ENCODE data around the gene MICAL2. TPM values are rescaled to one million over a fixed set of nuclear protein-coding genes. Genes with fewer than 3 reads are reported as not detected.

MICAL2 gene
- total and polyA plus RNA-seq, 2 donors (not counting 1 experiment from before 2014, with no cell fraction given): 0.32 to 0.40 TPM

DNA sequence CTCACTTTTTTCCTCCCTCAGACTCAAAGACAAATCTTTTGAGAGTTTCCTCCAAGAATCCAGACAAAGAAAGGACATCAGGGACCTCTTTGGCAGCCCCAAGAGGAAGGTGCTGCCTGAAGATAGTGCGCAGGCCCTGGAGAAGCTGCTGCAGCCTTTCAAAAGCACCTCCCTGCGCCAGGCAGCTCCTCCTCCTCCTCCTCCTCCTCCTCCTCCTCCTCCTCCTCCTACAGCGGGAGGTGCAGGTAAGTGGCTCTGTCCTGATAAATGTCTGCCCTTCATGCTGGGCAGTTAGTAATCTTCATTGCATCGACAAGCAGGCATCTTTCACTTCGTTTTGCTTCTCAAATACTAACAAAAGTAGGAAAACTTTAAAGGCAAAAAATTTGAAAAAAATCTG is 184.2 kb downstream of the MICAL2 start:
- CTCF ChIA-PET: interaction anchor here (1.0 kb wide), 1 partner anchor 13 kb away, joined by 5 read pairs; no protein-coding TSS in a partner anchor
- no peak overlapping the region for H3K4me3 Mint-ChIP-seq
- DNase-seq: no peak
- no peak overlapping the region for H3K9ac ChIP-seq (ENCODE audit: low read length)
- peaks cover 0 to 3% (median 0%) of the 10 kb centered on the region in 4 experiments for H3K27me3 ChIP-seq (replicated peaks in 1 of 4; ENCODE audit: control extremely low read depth in 1 of 4, control insufficient read depth in 3 of 4, insufficient read depth in 4 of 4, low read length in 3 of 4)
- H3K27ac Mint-ChIP-seq: no peak overlapping the region
- peaks cover 4% of the 10 kb centered on the region for H3K27me3 Mint-ChIP-seq
- no peaks in the 10 kb centered on the region for H3K36me3 ChIP-seq (replicated peaks in 1 of 2; ENCODE audit: control extremely low read depth in 1 of 2, control insufficient read depth in 1 of 2, extremely low read depth in 1 of 2, insufficient read depth in 2 of 2, low read length in 1 of 2)
- TF ChIP-seq CTCF (IDR thresholded peaks at IDR 0.05) (no peak), EZH2 (IDR thresholded peaks at IDR 0.05; ENCODE audit: borderline replicate concordance, insufficient read depth, low read depth, low read length, poor library complexity, severe bottlenecking) (no peak)
- H3K4me2 ChIP-seq (replicated peaks; ENCODE audit: low read depth, low read length, poor library complexity, severe bottlenecking): no peak overlapping the region
- H3K4me3 ChIP-seq (ENCODE audit: control extremely low read depth in 1 of 5, extremely low read depth in 1 of 5, insufficient read depth in 1 of 5, low read depth in 2 of 5, low read length in 4 of 5): no peak overlapping the region
- peaks cover 2 to 4% (median 3%) of the 10 kb centered on the region in 3 donors for H3K9me3 ChIP-seq (ENCODE audit: control extremely low read depth in 1 of 3, control insufficient read depth in 2 of 3, insufficient read depth in 1 of 3, low read length in 2 of 3)
- POLR2A ChIA-PET: no interaction called here
- H3K4me1 ChIP-seq (ENCODE audit: control insufficient read depth in 2 of 2, insufficient read depth in 2 of 2, low read length in 2 of 2): peaks cover 5 to 10% of the 10 kb centered on the region in 2 donors
- no CpG with 5 or more reads among the region's 5 CpGs for WGBS (ENCODE audit: insufficient coverage)
- H3K79me2 ChIP-seq (ENCODE audit: control insufficient read depth, insufficient read depth, low read length): no peaks in the 10 kb centered on the region
- H3K27ac ChIP-seq (ENCODE audit: low read length in 2 of 2): no peak overlapping the region
- H4K20me1 ChIP-seq (ENCODE audit: control insufficient read depth, insufficient read depth, low read length, poor library complexity, severe bottlenecking): no peaks in the 10 kb centered on the region
- peaks cover 11% of the 10 kb centered on the region for H3K4me1 Mint-ChIP-seq
- H3K9me3 Mint-ChIP-seq (ENCODE audit: insufficient read depth): peaks cover 8% of the 10 kb centered on the region
- ATAC-seq (ENCODE audit: low read depth): no peak
- intact Hi-C loops (cut with micrococcal nuclease): no loop called here
- H2AFZ ChIP-seq (ENCODE audit: insufficient read depth, low read depth, low read length, poor library complexity, severe bottlenecking): no peak overlapping the region

GRCh38 chr11:12295943-12296342 is 185.6 kb downstream of the MICAL2 start:
- intact Hi-C loops (cut with micrococcal nuclease): no loop called here
- Histone ChIP-seq H3K4me3 (ENCODE audit: control extremely low read depth in 1 of 5, extremely low read depth in 1 of 5, insufficient read depth in 1 of 5, low read depth in 2 of 5, low read length in 4 of 5) (no peak overlapping the region), H3K27ac (ENCODE audit: low read length in 2 of 2) (no peak overlapping the region), H3K9me3 (ENCODE audit: control extremely low read depth in 1 of 3, control insufficient read depth in 2 of 3, insufficient read depth in 1 of 3, low read length in 2 of 3) (peaks cover 2 to 4% (median 3%) of the 10 kb centered on the region in 3 donors), H3K27me3 (replicated peaks in 1 of 4; ENCODE audit: control extremely low read depth in 1 of 4, control insufficient read depth in 3 of 4, insufficient read depth in 4 of 4, low read length in 3 of 4) (peaks cover 0 to 3% (median 0%) of the 10 kb centered on the region in 4 experiments), H3K4me2 (replicated peaks; ENCODE audit: low read depth, low read length, poor library complexity, severe bottlenecking) (no peak overlapping the region), H2AFZ (ENCODE audit: insufficient read depth, low read depth, low read length, poor library complexity, severe bottlenecking) (no peak overlapping the region), H4K20me1 (ENCODE audit: control insufficient read depth, insufficient read depth, low read length, poor library complexity, severe bottlenecking) (no peaks in the 10 kb centered on the region), H3K4me1 (ENCODE audit: control insufficient read depth in 2 of 2, insufficient read depth in 2 of 2, low read length in 2 of 2) (no peaks in the 10 kb centered on the region), H3K36me3 (replicated peaks in 1 of 2; ENCODE audit: control extremely low read depth in 1 of 2, control insufficient read depth in 1 of 2, extremely low read depth in 1 of 2, insufficient read depth in 2 of 2, low read length in 1 of 2) (no peaks in the 10 kb centered on the region), H3K9ac (ENCODE audit: low read length) (no peak overlapping the region), H3K79me2 (ENCODE audit: control insufficient read depth, insufficient read depth, low read length) (no peaks in the 10 kb centered on the region)
- no peak overlapping the region for H3K4me3 Mint-ChIP-seq
- H3K4me1 Mint-ChIP-seq: no peaks in the 10 kb centered on the region
- ChIA-PET CTCF (interaction anchor here (2.9 kb wide), 1 partner anchor 15 kb away, joined by 15 read pairs; no protein-coding TSS in a partner anchor), POLR2A (no interaction called here)
- no peak for ATAC-seq (ENCODE audit: low read depth)
- WGBS (ENCODE audit: insufficient coverage): no CpG with 5 or more reads among the region's 2 CpGs
- peaks cover 4% of the 10 kb centered on the region for H3K27me3 Mint-ChIP-seq
- DNase-seq: no peak
- TF ChIP-seq EZH2 (IDR thresholded peaks at IDR 0.05; ENCODE audit: borderline replicate concordance, insufficient read depth, low read depth, low read length, poor library complexity, severe bottlenecking): no peak
- no peak for TF ChIP-seq CTCF (IDR thresholded peaks at IDR 0.05)
- H3K27ac Mint-ChIP-seq: no peak overlapping the region
- H3K9me3 Mint-ChIP-seq (ENCODE audit: insufficient read depth): peaks cover 9% of the 10 kb centered on the region

All from B cell (primary cell).